ENCODE measurements around the gene C6orf141.
"Not testable (repeated sequence)": the region's sequence is repeated elsewhere in the genome, so short reads cannot be mapped to it uniquely, and the experiment has no call there.

C6orf141 gene

GRCh38 chr6:49579649-49580048, 29.2 kb downstream of the C6orf141 start:
- DNase-seq (ENCODE audit: low read depth), result no peak

GRCh38 chr6:49582529-49582928, 32.1 kb downstream of the C6orf141 start:
- no peak for DNase-seq (ENCODE audit: low read depth)

- DNase-seq (ENCODE audit: low read depth), result not testable (repeated sequence)
Measured at GRCh38 chr6:49587262-49587661, 36.8 kb downstream of the C6orf141 start.
